IMR-90 (cell line): ENCODE results near the gene CTCFL. TPM values are rescaled to one million over a fixed set of nuclear protein-coding genes. Genes with fewer than 3 reads are reported as not detected.

Source experiments
- ATAC-seq: fragments of 200-7000 bp; cut with Tn5 transposase; 2 replicates; pipeline ENCODE4 v1.9.1; 2020; ENCODE audit warnings: low read depth, mild to moderate bottlenecking, moderate library complexity
- BruUV-seq: library from RNA; stranded (reverse); fragments of 400-500 nt; replicated peaks from 2 replicates; lab custom pipeline; 2021; lab: Mats Ljungman, UMichigan
- CTCF ChIA-PET: fragments of 300-600 bp; formaldehyde crosslinking; extraction: SDS; loops from one replicate; lab custom pipeline; 2021; ENCODE audit warnings: antibody characterized with exemption; lab: Yijun Ruan, JAX
- POLR2A ChIA-PET: fragments of 300-600 bp; sonication (Branson Sonifier 250); formaldehyde crosslinking; loops from one replicate; lab custom pipeline; 2022; ENCODE audit warnings: antibody characterized with exemption; ENCODE audit not compliant: unreplicated experiment; lab: Charles Lee
- DNase-seq: peaks from one replicate; pipeline ENCODE4 v3.0.0; 2013
- H2AFZ ChIP-seq: replicated peaks from 2 replicates; pipeline ENCODE3; 2013; ENCODE audit warnings: low read length, mild to moderate bottlenecking; ENCODE audit not compliant: poor library complexity
- H2AK5ac ChIP-seq: 2 replicates; pipeline ENCODE4 v1.6.1; 2013; ENCODE audit warnings: low read depth, low read length, inconsistent platforms
- H2AK9ac ChIP-seq: replicated peaks from 2 replicates; pipeline ENCODE3; 2013; ENCODE audit warnings: mild to moderate bottlenecking, low read depth, low read length, moderate library complexity; ENCODE audit not compliant: poor library complexity
- H2BK120ac ChIP-seq: 2 replicates; pipeline ENCODE4 v1.6.1; 2013; ENCODE audit warnings: low read depth, low read length, inconsistent platforms
- H2BK15ac ChIP-seq: 3 replicates; pipeline ENCODE4 v1.6.1; 2013; ENCODE audit warnings: low read depth, low read length, inconsistent platforms
- H2BK20ac ChIP-seq: 2 replicates; pipeline ENCODE4 v1.6.1; 2013; ENCODE audit warnings: low read depth, mild to moderate bottlenecking, inconsistent platforms, low read length, moderate library complexity
- H2BK5ac ChIP-seq: 2 replicates; pipeline ENCODE4 v1.6.1; 2013; ENCODE audit warnings: mild to moderate bottlenecking, low read depth, low read length, inconsistent platforms; ENCODE audit not compliant: poor library complexity, severe bottlenecking
- H3K14ac ChIP-seq: replicated peaks from 2 replicates; pipeline ENCODE4 v1.6.1; 2013; ENCODE audit warnings: low read depth, low read length, inconsistent platforms
- H3K18ac ChIP-seq: 2 replicates; pipeline ENCODE4 v1.6.1; 2013; ENCODE audit warnings: low read depth, low read length, control low read depth
- H3K23ac ChIP-seq: 2 replicates; pipeline ENCODE4 v1.6.1; 2013; ENCODE audit warnings: low read depth, low read length, inconsistent platforms
- H3K27ac ChIP-seq: 2 replicates; pipeline ENCODE4 v1.5.1; 2013; ENCODE audit warnings: mild to moderate bottlenecking, control low read depth, low read length; ENCODE audit not compliant: insufficient read depth
- H3K27me3 ChIP-seq: 2 replicates; pipeline ENCODE4 v1.6.1; 2013; ENCODE audit warnings: low read length; ENCODE audit not compliant: control insufficient read depth, insufficient read depth
- H3K36me3 ChIP-seq: 2 replicates; pipeline ENCODE4 v1.6.1; 2013; ENCODE audit warnings: low read length, mixed read lengths; ENCODE audit not compliant: control insufficient read depth, insufficient read depth
- H3K4ac ChIP-seq: 2 replicates; pipeline ENCODE4 v1.6.1; 2013; ENCODE audit warnings: low read depth, low read length, inconsistent platforms
- H3K4me1 ChIP-seq: 2 replicates; pipeline ENCODE4 v1.6.1; 2013; ENCODE audit warnings: low read length, mixed read lengths; ENCODE audit not compliant: control insufficient read depth, insufficient read depth
- H3K4me2 ChIP-seq: 2 replicates; pipeline ENCODE4 v1.6.1; 2013; ENCODE audit warnings: low read depth, mild to moderate bottlenecking, control low read depth, low read length, moderate library complexity
- H3K4me3 ChIP-seq: 2 replicates; pipeline ENCODE4 v1.5.1; 2013; ENCODE audit warnings: low read depth, mild to moderate bottlenecking, control low read depth, low read length, moderate library complexity; ENCODE audit not compliant: insufficient read depth
- H3K56ac ChIP-seq: 2 replicates; pipeline ENCODE4 v1.6.1; 2013; ENCODE audit warnings: low read length, inconsistent platforms; ENCODE audit not compliant: insufficient read depth; ENCODE audit errors: extremely low read depth
- H3K79me1 ChIP-seq, 2 experiments: 2 replicates each; pipeline ENCODE4 v1.6.1; 2013; ENCODE audit warnings: low read length in 2 of 2, inconsistent platforms in 1 of 2, low read depth in 1 of 2
- H3K9ac ChIP-seq: 2 replicates; pipeline ENCODE4 v1.6.1; 2013; ENCODE audit warnings: low read depth, low read length, control low read depth
- H3K9me1 ChIP-seq: 2 replicates; pipeline ENCODE4 v1.6.1; 2013; ENCODE audit warnings: low read length, inconsistent platforms; ENCODE audit not compliant: insufficient read depth
- H3K9me3 ChIP-seq: 2 replicates; pipeline ENCODE4 v1.6.1; 2013; ENCODE audit warnings: low read length; ENCODE audit not compliant: control insufficient read depth, insufficient read depth
- H4K20me1 ChIP-seq: 2 replicates; pipeline ENCODE4 v1.6.1; 2013; ENCODE audit warnings: low read length, inconsistent platforms; ENCODE audit not compliant: insufficient read depth
- H4K5ac ChIP-seq: 2 replicates; pipeline ENCODE4 v1.6.1; 2013; ENCODE audit warnings: mild to moderate bottlenecking, low read depth, low read length, control low read depth
- H4K8ac ChIP-seq, 2 experiments: 2 replicates each; pipeline ENCODE4 v1.6.1; 2013; ENCODE audit warnings: low read depth in 2 of 2, low read length in 2 of 2, control low read depth in 1 of 2, inconsistent platforms in 1 of 2
- H4K91ac ChIP-seq: 2 replicates; pipeline ENCODE4 v1.6.1; 2013; ENCODE audit warnings: low read depth, low read length, inconsistent platforms; ENCODE audit not compliant: insufficient read depth
- CHD1 ChIP-seq: IDR thresholded peaks from 2 replicates; pipeline ENCODE4 v1.6.1; 2012; ENCODE audit warnings: low read depth, low read length, improper control_type of control experiment
- FOS ChIP-seq: fragments of 150-350 bp; IDR thresholded peaks from 2 replicates; pipeline ENCODE4 v1.6.1; 2016; ENCODE audit warnings: low read depth, low read length
- MAFK ChIP-seq: IDR thresholded peaks from 2 replicates; pipeline ENCODE4 v1.6.1; 2012; ENCODE audit warnings: low read depth, low read length, improper control_type of control experiment
- MAZ ChIP-seq: IDR thresholded peaks from 2 replicates; pipeline ENCODE4 v1.6.1; 2012; ENCODE audit warnings: low read depth, mild to moderate bottlenecking, low read length, improper control_type of control experiment, moderate library complexity, borderline replicate concordance
- MXI1 ChIP-seq: IDR thresholded peaks from 2 replicates; pipeline ENCODE4 v1.6.1; 2012; ENCODE audit warnings: low read depth, mild to moderate bottlenecking, low read length, moderate library complexity, borderline replicate concordance
- NFE2L2 ChIP-seq: fragments of 150-350 bp; IDR thresholded peaks from 2 replicates; pipeline ENCODE4 v1.6.1; 2016; ENCODE audit warnings: low read depth, mild to moderate bottlenecking, low read length
- POLR2A ChIP-seq: IDR thresholded peaks from 2 replicates; pipeline ENCODE4 v1.6.1; 2012; ENCODE audit warnings: mild to moderate bottlenecking, low read depth, low read length
- RFX5 ChIP-seq: IDR thresholded peaks from 2 replicates; pipeline ENCODE4 v1.8.0; 2012; ENCODE audit warnings: low read depth, mild to moderate bottlenecking, low read length, moderate library complexity
- SMC3 ChIP-seq: fragments of 150-350 bp; IDR thresholded peaks from 2 replicates; pipeline ENCODE4 v1.6.1; 2016; ENCODE audit warnings: low read depth, mild to moderate bottlenecking, antibody characterized with exemption, low read length, moderate library complexity
- WGBS, 2 experiments: methylation state at CpG; one replicate each; pipeline versions ENCODE4 v1.1.5 to v1.1.7; 2013; ENCODE audit warnings: missing lambda C conversion rate in 2 of 2; ENCODE audit not compliant: insufficient read length in 1 of 2; ENCODE audit errors: extremely low coverage in 2 of 2; 5-methylcytosine and 5-hydroxymethylcytosine counted together
- dilution Hi-C: fragments of 300-500 bp; cut with HindIII; formaldehyde crosslinking; loops from one replicate; pipeline ENCODE4 v1.14.3; 2018; ENCODE audit warnings: low sequenced_read_pairs; ENCODE audit not compliant: unreplicated experiment
- in situ Hi-C: fragments of 300-500 bp; cut with MboI; formaldehyde crosslinking; loops from 3 replicates; pipeline ENCODE4 v1.14.3; 2019; ENCODE audit warnings: low sequenced_read_pairs, inconsistent platforms, mixed read lengths
- intact Hi-C: fragments of 100-400 bp; cut with micrococcal nuclease; formaldehyde crosslinking; loops from 2 replicates; pipeline ENCODE4 v1.10.0; 2022
- polyA plus RNA-seq, 3 experiments: library from polyadenylated mRNA; depleted of rRNA; stranded (reverse); fragments of >200 nt; gene quantifications; 2 replicates each; pipeline ENCODE4 v1.2.3, GENCODE V29; 2012; ENCODE audit warnings: low replicate concordance in 1 of 3
- total RNA-seq: library from RNA; depleted of rRNA; stranded (reverse); fragments of >200 nt; gene quantifications from 2 replicates; pipeline ENCODE4 v1.2.3, GENCODE V29; 2012
- TF ChIP-seq, protein P1 (sequence below): conservative IDR thresholded peaks from 2 replicates; pipeline ENCODE4 v1.5.1; 2012; ENCODE audit warnings: mild to moderate bottlenecking, low read depth, low read length, improper control_type of control experiment
- TF ChIP-seq, protein P2 (sequence below): fragments of 150-350 bp; IDR thresholded peaks from 2 replicates; pipeline ENCODE4 v1.6.1; 2016; ENCODE audit warnings: low read depth, mild to moderate bottlenecking, low read length, moderate library complexity, borderline replicate concordance

Gene CTCFL
- total and polyA plus RNA-seq, 2 of the 4 experiments (the other 2 are of a cell fraction) = not detected

- Histone ChIP-seq H4K8ac (no peak overlapping the region), H2BK5ac (no peak overlapping the region), H3K18ac (no peak overlapping the region), H3K79me1 (no peaks in the 10 kb centered on the region), H2BK120ac (no peak overlapping the region), H2BK20ac (no peak overlapping the region), H4K20me1 (no peaks in the 10 kb centered on the region), H3K56ac (no peak overlapping the region), H2AFZ (no peak overlapping the region), H3K9me1 (no peaks in the 10 kb centered on the region), H2BK15ac (no peak overlapping the region), H3K23ac (no peak overlapping the region), H4K5ac (no peak overlapping the region), H2AK5ac (no peak overlapping the region), H2AK9ac (no peak overlapping the region), H3K4ac (no peak overlapping the region), H3K4me3 (no peak overlapping the region), H3K36me3 (no peaks in the 10 kb centered on the region), H3K14ac (no peak overlapping the region), H4K91ac (no peak overlapping the region), H3K27me3 (peaks cover 4% of the 10 kb centered on the region; the same call in 1 of the 2 replicates), H3K9me3 (no peaks in the 10 kb centered on the region), H3K27ac (no peak overlapping the region), H3K4me1 (no peaks in the 10 kb centered on the region), H3K4me2 (no peak overlapping the region), H3K9ac (no peak overlapping the region)
- POLR2A ChIA-PET = no interaction called here
- dilution Hi-C loops = no loop called here
- DNase-seq (no peak), ATAC-seq (no peak)
- intact Hi-C loops = no loop called here
- CTCF ChIA-PET = no interaction called here
- in situ Hi-C loops = no loop called here
- no peak for TF ChIP-seq MAZ
- no peak for TF ChIP-seq POLR2A
- TF ChIP-seq MAFK = no peak
- TF ChIP-seq SMC3 = no peak
- no peak for TF ChIP-seq RFX5
- no peak for TF ChIP-seq FOS
- no peak for TF ChIP-seq NFE2L2
- TF ChIP-seq, protein P1, sequence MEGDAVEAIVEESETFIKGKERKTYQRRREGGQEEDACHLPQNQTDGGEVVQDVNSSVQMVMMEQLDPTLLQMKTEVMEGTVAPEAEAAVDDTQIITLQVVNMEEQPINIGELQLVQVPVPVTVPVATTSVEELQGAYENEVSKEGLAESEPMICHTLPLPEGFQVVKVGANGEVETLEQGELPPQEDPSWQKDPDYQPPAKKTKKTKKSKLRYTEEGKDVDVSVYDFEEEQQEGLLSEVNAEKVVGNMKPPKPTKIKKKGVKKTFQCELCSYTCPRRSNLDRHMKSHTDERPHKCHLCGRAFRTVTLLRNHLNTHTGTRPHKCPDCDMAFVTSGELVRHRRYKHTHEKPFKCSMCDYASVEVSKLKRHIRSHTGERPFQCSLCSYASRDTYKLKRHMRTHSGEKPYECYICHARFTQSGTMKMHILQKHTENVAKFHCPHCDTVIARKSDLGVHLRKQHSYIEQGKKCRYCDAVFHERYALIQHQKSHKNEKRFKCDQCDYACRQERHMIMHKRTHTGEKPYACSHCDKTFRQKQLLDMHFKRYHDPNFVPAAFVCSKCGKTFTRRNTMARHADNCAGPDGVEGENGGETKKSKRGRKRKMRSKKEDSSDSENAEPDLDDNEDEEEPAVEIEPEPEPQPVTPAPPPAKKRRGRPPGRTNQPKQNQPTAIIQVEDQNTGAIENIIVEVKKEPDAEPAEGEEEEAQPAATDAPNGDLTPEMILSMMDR = no peak
- TF ChIP-seq MXI1 = no peak
- TF ChIP-seq CHD1 = no peak
- TF ChIP-seq, protein P2, sequence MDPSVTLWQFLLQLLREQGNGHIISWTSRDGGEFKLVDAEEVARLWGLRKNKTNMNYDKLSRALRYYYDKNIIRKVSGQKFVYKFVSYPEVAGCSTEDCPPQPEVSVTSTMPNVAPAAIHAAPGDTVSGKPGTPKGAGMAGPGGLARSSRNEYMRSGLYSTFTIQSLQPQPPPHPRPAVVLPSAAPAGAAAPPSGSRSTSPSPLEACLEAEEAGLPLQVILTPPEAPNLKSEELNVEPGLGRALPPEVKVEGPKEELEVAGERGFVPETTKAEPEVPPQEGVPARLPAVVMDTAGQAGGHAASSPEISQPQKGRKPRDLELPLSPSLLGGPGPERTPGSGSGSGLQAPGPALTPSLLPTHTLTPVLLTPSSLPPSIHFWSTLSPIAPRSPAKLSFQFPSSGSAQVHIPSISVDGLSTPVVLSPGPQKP = no peak
- BruUV-seq = no TSS peak
- no CpG with 5 or more reads among the region's 8 CpGs for WGBS, 2 experiments
Observed at GRCh38 chr20:57529160-57529585, 4.2 kb upstream of the CTCFL start.
